SU-DHL-6 (cell line): ENCODE measurements around the gene GHRH.

Experiments used
- CTCF ChIP-seq: fragments of 200-600 bp; sonication (generic); IDR thresholded peaks from one replicate; pipeline ENCODE4 v1.5.1; 2017; ENCODE audit warnings: antibody characterized with exemption, mild to moderate bottlenecking, low read length, moderate library complexity; ENCODE audit not compliant: insufficient read depth, poor library complexity, severe bottlenecking
- EZH2phosphoT487 ChIP-seq: fragments of 200-600 bp; sonication (generic), shearing (Covaris generic); conservative IDR thresholded peaks from 2 replicates; pipeline ENCODE4 v1.6.1; 2018; ENCODE audit warnings: mild to moderate bottlenecking, antibody characterized with exemption, low read length, moderate library complexity, mixed read lengths

GRCh38 chr20:37297066-37297736 lies 35.6 kb upstream of the GHRH start:
- TF ChIP-seq CTCF (no peak), EZH2phosphoT487 (no peak)
